Measurements from ENCODE around the gene NOS2. TPM values are rescaled to one million over a fixed set of nuclear protein-coding genes. Genes with fewer than 3 reads are reported as not detected.
"Not testable (repeated sequence)": the region's sequence is repeated elsewhere in the genome, so short reads cannot be mapped to it uniquely, and the experiment has no call there.

NOS2 gene
- total RNA-seq, 2 experiments from 2014 or later = 0.09 to 0.30 TPM

- Mint-ChIP-seq H3K27ac (no peak overlapping the region), H3K4me3 (no peak overlapping the region), H3K9me3 (no peaks in the 10 kb centered on the region), H3K36me3 (no peaks in the 10 kb centered on the region), H3K27me3 (peaks cover 57% of the 10 kb centered on the region), H3K4me1 (no peaks in the 10 kb centered on the region)
- DNase-seq (no peak), ATAC-seq (ENCODE audit: low read depth) (no peak)
- POLR2A ChIA-PET = no interaction called here
These were observed 66.6 kb downstream of the NOS2 start for GRCh38 chr17:27733773-27734172.

- not testable (repeated sequence) for H3K4me3 Mint-ChIP-seq; H3K27ac Mint-ChIP-seq; H3K9me3 Mint-ChIP-seq; DNase-seq; ATAC-seq (ENCODE audit: low read depth); H3K4me1 Mint-ChIP-seq; H3K36me3 Mint-ChIP-seq
- H3K27me3 Mint-ChIP-seq = peaks cover 54% of the 10 kb centered on the region
- POLR2A ChIA-PET = interaction anchor here (0.6 kb wide), 1 partner anchor 327 kb away, joined by 3 read pairs; no protein-coding TSS in a partner anchor
These were observed 67.6 kb downstream of the NOS2 start for GRCh38 chr17:27732746-27733145.

- ATAC-seq (ENCODE audit: low read depth); DNase-seq; H3K9me3 Mint-ChIP-seq; H3K36me3 Mint-ChIP-seq; H3K4me1 Mint-ChIP-seq; H3K27ac Mint-ChIP-seq; H3K4me3 Mint-ChIP-seq; POLR2A ChIA-PET: not testable (repeated sequence)
- peaks cover 21% of the 10 kb centered on the region for H3K27me3 Mint-ChIP-seq
These were observed 74.3 kb downstream of the NOS2 start for GRCh38 chr17:27725982-27726381.

DNA sequence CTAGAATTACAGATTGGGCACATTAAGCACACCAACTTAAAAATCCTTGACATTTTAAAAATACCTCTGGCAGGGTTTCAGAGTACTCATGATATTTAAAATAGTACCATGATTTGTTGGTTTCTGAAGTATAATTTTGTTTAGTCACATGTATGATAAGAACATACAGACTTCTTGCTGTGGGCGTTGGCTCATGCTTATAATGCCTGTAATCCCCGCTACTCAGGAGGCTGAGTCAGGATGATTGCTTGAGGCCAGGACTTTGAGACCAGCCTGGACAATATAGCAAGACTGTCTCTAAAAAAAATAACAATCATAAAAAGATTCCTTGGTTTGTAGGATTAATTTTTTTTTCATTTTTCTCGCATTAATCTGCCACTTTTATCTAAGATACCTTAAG is 78.5 kb downstream of the NOS2 start:
- Mint-ChIP-seq H3K36me3 (no peaks in the 10 kb centered on the region), H3K27me3 (peaks cover 11% of the 10 kb centered on the region), H3K4me1 (no peaks in the 10 kb centered on the region), H3K27ac (no peak overlapping the region), H3K9me3 (no peaks in the 10 kb centered on the region), H3K4me3 (no peak overlapping the region)
- DNase-seq (no peak), ATAC-seq (ENCODE audit: low read depth) (no peak)
- POLR2A ChIA-PET = no interaction called here

Other genes with a start within 250 kb of the NOS2 start
- gene LGALS9, start 169.3 kb downstream of the NOS2 start, total RNA-seq = 100 to 1,000 TPM; 159 to 175 TPM
- gene LYRM9, start 92.8 kb upstream of the NOS2 start, total RNA-seq = 1 to 10 TPM; 8.0 to 8.3 TPM
- 10 to 100 TPM; 12.8 to 14.4 TPM for gene NLK, start 242.1 kb upstream of the NOS2 start, total RNA-seq

Measured in activated naive CD8-positive, alpha-beta T cell treated with anti-CD3 and anti-CD28 coated beads, Interleukin-2, amount 10 ng/mL, durations not matched to agents 7 days and 5 days (primary cell).